ENCODE results near the gene SULT2B1. TPM values are rescaled to one million over a fixed set of nuclear protein-coding genes. Genes with fewer than 3 reads are reported as not detected.

The SULT2B1 gene
- total RNA-seq, 2 experiments from 2014 or later = 0.21 to 0.30 TPM

- POLR2A ChIA-PET = no interaction called here
- no peak for DNase-seq
- H3K27me3 Mint-ChIP-seq = no peaks in the 10 kb centered on the region
- no peaks in the 10 kb centered on the region for H3K36me3 Mint-ChIP-seq (ENCODE audit: low read depth)
- CTCF ChIA-PET = no interaction called here
- H3K4me1 Mint-ChIP-seq = no peaks in the 10 kb centered on the region
- no peaks in the 10 kb centered on the region for H3K9me3 Mint-ChIP-seq
- no peak overlapping the region for H3K27ac Mint-ChIP-seq
- no peak overlapping the region for H3K4me3 Mint-ChIP-seq
These were observed 51.0 kb downstream of the SULT2B1 start for GRCh38 chr19:48603001-48603400.

GRCh38 chr19:48603449-48603848 is 51.5 kb downstream of the SULT2B1 start:
- ChIA-PET CTCF (no interaction called here), POLR2A (no interaction called here)
- Mint-ChIP-seq H3K4me1 (no peaks in the 10 kb centered on the region), H3K4me3 (no peak overlapping the region), H3K27ac (no peak overlapping the region), H3K27me3 (no peaks in the 10 kb centered on the region), H3K36me3 (ENCODE audit: low read depth) (no peaks in the 10 kb centered on the region), H3K9me3 (no peaks in the 10 kb centered on the region)
- DNase-seq = no peak

- Mint-ChIP-seq H3K4me3 (no peak overlapping the region), H3K4me1 (peaks cover 3% of the 10 kb centered on the region), H3K36me3 (ENCODE audit: low read depth) (no peaks in the 10 kb centered on the region), H3K27me3 (no peaks in the 10 kb centered on the region), H3K9me3 (no peaks in the 10 kb centered on the region), H3K27ac (no peak overlapping the region)
- ChIA-PET CTCF (interaction anchor here (1.1 kb wide), 1 partner anchor 19 kb away, joined by 3 read pairs; no protein-coding TSS in a partner anchor), POLR2A (no interaction called here)
- DNase-seq = no peak
These were observed 51.9 kb downstream of the SULT2B1 start for GRCh38 chr19:48603850-48604249.

GRCh38 chr19:48606463-48607358 is 54.7 kb downstream of the SULT2B1 start, which contains the start of gene SPACA4:
SPACA4 (plus strand) TSS chr19:48606742; CDS start chr19:48606979, 237 bp downstream.
- CTCF ChIA-PET = interaction anchor here (0.6 to 3.2 kb wide), 5 partner anchors 18 to 117 kb away, joined by 3 to 11 read pairs (median 4); no protein-coding TSS in a partner anchor
- Mint-ChIP-seq H3K27me3 (no peaks in the 10 kb centered on the region), H3K27ac (no peak within 1 kb of the TSS), H3K4me3 (no peak within 1 kb of the TSS), H3K4me1 (peaks cover 4% of the 10 kb centered on the region), H3K36me3 (ENCODE audit: low read depth) (no peaks in the 10 kb centered on the region), H3K9me3 (no peaks in the 10 kb centered on the region)
- no peak for DNase-seq
- POLR2A ChIA-PET = no interaction called here

- Mint-ChIP-seq H3K4me1 (peaks cover 4% of the 10 kb centered on the region), H3K27me3 (no peaks in the 10 kb centered on the region), H3K36me3 (ENCODE audit: low read depth) (no peaks in the 10 kb centered on the region), H3K4me3 (no peak overlapping the region), H3K9me3 (no peaks in the 10 kb centered on the region), H3K27ac (no peak overlapping the region)
- POLR2A ChIA-PET = no interaction called here
- DNase-seq = no peak
- CTCF ChIA-PET = interaction anchor here (0.6 to 3.2 kb wide), 3 partner anchors 21 to 837 kb away, joined by 3 to 11 read pairs (median 4); no protein-coding TSS in a partner anchor
These were observed 55.4 kb downstream of the SULT2B1 start for GRCh38 chr19:48607359-48607755.

- Mint-ChIP-seq H3K9me3 (no peaks in the 10 kb centered on the region), H3K27ac (peak overlapping the region; percentile 79), H3K27me3 (no peaks in the 10 kb centered on the region), H3K4me3 (no peak overlapping the region), H3K4me1 (peaks cover 4% of the 10 kb centered on the region), H3K36me3 (ENCODE audit: low read depth) (no peaks in the 10 kb centered on the region)
- CTCF ChIA-PET = interaction anchor here (0.6 to 3.2 kb wide), 20 partner anchors 8 to 1215 kb away, joined by 3 to 14 read pairs (median 4); partner anchors contain the start of genes RPL18, SPHK2 and ZNF114
- peak; percentile 61 for DNase-seq
- POLR2A ChIA-PET = interaction anchor here (1.0 kb wide), 1 partner anchor 10 kb away, joined by 3 read pairs; the partner anchor contains the start of genes RPL18 and SPHK2
These were observed 56.9 kb downstream of the SULT2B1 start for GRCh38 chr19:48608798-48609263.

- H3K9me3 Mint-ChIP-seq = no peaks in the 10 kb centered on the region
- POLR2A ChIA-PET = no interaction called here
- H3K4me3 Mint-ChIP-seq = no peak overlapping the region
- DNase-seq = no peak
- H3K36me3 Mint-ChIP-seq (ENCODE audit: low read depth) = peaks cover 3% of the 10 kb centered on the region
- H3K27me3 Mint-ChIP-seq = no peaks in the 10 kb centered on the region
- CTCF ChIA-PET = interaction anchor here (0.6 to 3.2 kb wide), 16 partner anchors 8 to 1021 kb away, joined by 3 to 14 read pairs (median 4); partner anchors contain the start of genes RPL18, SPHK2 and ZNF114
- H3K27ac Mint-ChIP-seq = no peak overlapping the region
- H3K4me1 Mint-ChIP-seq = peaks cover 4% of the 10 kb centered on the region
These were observed 57.7 kb downstream of the SULT2B1 start for GRCh38 chr19:48609571-48610108.

GRCh38 chr19:48611872-48612271 is 59.9 kb downstream of the SULT2B1 start:
- H3K27ac Mint-ChIP-seq = no peak overlapping the region
- H3K27me3 Mint-ChIP-seq = no peaks in the 10 kb centered on the region
- CTCF ChIA-PET = no interaction called here
- no peak overlapping the region for H3K4me3 Mint-ChIP-seq
- peaks cover 16% of the 10 kb centered on the region for H3K4me1 Mint-ChIP-seq
- peaks cover 18% of the 10 kb centered on the region for H3K36me3 Mint-ChIP-seq (ENCODE audit: low read depth)
- no peaks in the 10 kb centered on the region for H3K9me3 Mint-ChIP-seq
- POLR2A ChIA-PET = no interaction called here
- DNase-seq = no peak

- peaks cover 31% of the 10 kb centered on the region for H3K36me3 Mint-ChIP-seq (ENCODE audit: low read depth)
- ChIA-PET POLR2A (no interaction called here), CTCF (no interaction called here)
- H3K4me3 Mint-ChIP-seq = no peak overlapping the region
- DNase-seq = no peak
- no peaks in the 10 kb centered on the region for H3K27me3 Mint-ChIP-seq
- no peaks in the 10 kb centered on the region for H3K9me3 Mint-ChIP-seq
- peaks cover 23% of the 10 kb centered on the region for H3K4me1 Mint-ChIP-seq
- no peak overlapping the region for H3K27ac Mint-ChIP-seq
These were observed 61.3 kb downstream of the SULT2B1 start for GRCh38 chr19:48613024-48613851.

- H3K9me3 Mint-ChIP-seq = no peaks in the 10 kb centered on the region
- POLR2A ChIA-PET = no interaction called here
These were observed 62.0 kb downstream of the SULT2B1 start for GRCh38 chr19:48613852-48614435.

GRCh38 chr19:48614436-48615230 is 62.7 kb downstream of the SULT2B1 start, which contains the start of gene FAM83E:
FAM83E (minus strand) TSS chr19:48615076; CDS start chr19:48613372, 1,704 bp downstream.
- H3K27ac Mint-ChIP-seq = peak within 1 kb of the TSS; percentile 46
- peaks cover 23% of the 10 kb centered on the region for H3K4me1 Mint-ChIP-seq
- no peaks in the 10 kb centered on the region for H3K27me3 Mint-ChIP-seq
- no peaks in the 10 kb centered on the region for H3K9me3 Mint-ChIP-seq
- ChIA-PET CTCF (interaction anchor here (1.6 kb wide), 1 partner anchor 31 kb away, joined by 4 read pairs; no protein-coding TSS in a partner anchor), POLR2A (no interaction called here)
- no peak for DNase-seq
- peaks cover 40% of the 10 kb centered on the region for H3K36me3 Mint-ChIP-seq (ENCODE audit: low read depth)
- H3K4me3 Mint-ChIP-seq = no peak within 1 kb of the TSS

More at GRCh38 chr19:48613852-48614435, 62.0 kb downstream of the SULT2B1 start:
- DNase-seq = no peak
- Mint-ChIP-seq H3K27ac (no peak overlapping the region), H3K27me3 (no peaks in the 10 kb centered on the region), H3K36me3 (ENCODE audit: low read depth) (peaks cover 38% of the 10 kb centered on the region), H3K4me3 (no peak overlapping the region), H3K4me1 (peaks cover 22% of the 10 kb centered on the region)
- CTCF ChIA-PET = no interaction called here
